HG02588 (cell line): ENCODE results near the gene TLR3.
"Not testable (repeated sequence)": the region's sequence is repeated elsewhere in the genome, so short reads cannot be mapped to it uniquely, and the experiment has no call there.

ENCODE experiments used
- ATAC-seq: cut with Tn5 transposase; IDR thresholded peaks from one replicate; pipeline ENCODE4 v1.9.1; 2021; ENCODE audit warnings: mild to moderate bottlenecking, moderate library complexity; ENCODE audit not compliant: unreplicated experiment

Gene TLR3

GRCh38 chr4:186068581-186069348 is at the start of gene TLR3:
Gene TLR3 (plus strand): TSS chr4:186069156. CDS start chr4:186076620, 7,464 bp downstream.
- ATAC-seq = no peak

GRCh38 chr4:186019269-186019668 is 49.7 kb upstream of the TLR3 start:
- no peak for ATAC-seq

- ATAC-seq = no peak
Measured at GRCh38 chr4:186020106-186020792, 48.7 kb upstream of the TLR3 start.

DNA sequence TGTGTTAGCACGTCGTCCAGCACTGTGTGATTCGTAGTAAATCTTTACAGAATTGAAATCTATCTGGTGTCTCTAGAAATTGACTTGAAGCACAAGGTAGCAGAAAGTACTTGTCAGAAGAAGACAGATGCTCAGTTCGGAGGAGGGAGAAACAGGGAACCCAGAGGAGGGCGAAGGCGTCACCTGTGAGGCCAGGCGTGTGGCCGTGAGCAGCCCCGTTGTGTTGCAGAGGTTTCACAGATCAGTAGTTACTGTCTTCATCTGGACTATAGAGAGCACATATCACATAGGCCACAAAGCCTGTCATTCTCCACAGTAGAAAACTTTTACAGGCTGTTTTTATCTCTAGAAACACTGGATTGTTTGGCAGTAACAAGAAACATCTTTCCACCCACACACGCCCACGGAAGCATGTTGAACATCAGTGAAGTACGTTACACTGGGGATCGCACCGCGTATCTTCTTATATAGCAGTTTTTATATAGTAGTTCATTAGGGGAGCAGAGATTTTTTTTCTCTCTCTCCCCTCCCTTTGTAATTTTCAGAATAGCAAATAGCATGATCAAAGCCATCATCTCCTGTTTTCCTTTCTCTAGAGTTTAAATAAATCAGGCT is 48.1 kb upstream of the TLR3 start:
- no peak for ATAC-seq

DNA sequence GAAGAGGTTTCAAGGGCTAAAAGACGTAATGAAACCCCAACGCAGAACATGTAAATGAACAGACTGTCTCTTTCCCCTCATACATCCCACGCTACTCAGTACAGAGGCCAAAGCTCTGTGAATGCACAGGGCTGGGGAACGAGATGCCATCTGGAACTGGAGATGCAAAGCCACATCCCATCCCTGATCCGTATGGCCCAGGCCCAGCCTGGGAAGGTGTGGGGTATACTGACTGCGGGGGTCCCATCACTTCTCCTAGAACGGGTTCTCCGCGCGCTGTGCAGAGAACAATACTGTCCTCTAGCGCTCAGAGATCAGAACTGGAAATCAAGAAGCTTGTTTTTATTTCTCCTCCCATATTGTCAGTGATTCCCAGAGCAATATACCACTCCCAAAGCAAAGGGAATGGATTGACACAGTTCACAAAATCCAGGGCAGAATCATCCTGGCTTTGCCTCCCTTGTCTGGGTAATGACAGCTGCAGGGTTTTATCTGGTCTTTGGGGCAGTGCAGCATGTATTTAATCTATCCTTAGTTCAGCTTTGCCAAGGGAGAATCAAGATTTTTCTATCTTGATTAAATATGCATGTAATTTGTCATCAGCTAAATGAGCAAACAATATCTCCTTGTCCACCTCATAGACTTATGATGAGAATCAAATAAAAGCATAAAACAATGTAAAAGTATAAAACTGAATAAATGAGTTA is 47.3 kb upstream of the TLR3 start:
- ATAC-seq = no peak

DNA sequence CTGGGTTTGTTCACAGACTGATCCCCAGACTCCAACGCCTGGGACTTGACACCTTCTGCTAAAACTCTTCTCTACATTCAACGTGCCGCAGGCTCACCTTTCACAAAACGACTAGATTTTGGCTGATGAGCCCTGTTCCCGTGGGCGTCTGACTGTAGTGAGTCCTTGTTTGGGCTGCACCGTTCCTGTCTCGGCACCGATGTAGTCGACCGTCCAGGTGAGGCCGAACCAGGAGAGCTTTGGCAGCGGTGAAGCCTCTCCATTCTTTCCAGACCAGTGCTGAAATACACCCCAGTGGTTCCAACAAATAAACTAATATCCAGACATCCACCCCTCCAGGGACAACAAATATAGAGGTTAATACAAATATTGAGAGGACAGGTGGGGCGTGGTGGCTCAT is 45.0 kb upstream of the TLR3 start:
- no peak for ATAC-seq

GRCh38 chr4:186024637-186025407 is 44.1 kb upstream of the TLR3 start:
- no peak for ATAC-seq

DNA sequence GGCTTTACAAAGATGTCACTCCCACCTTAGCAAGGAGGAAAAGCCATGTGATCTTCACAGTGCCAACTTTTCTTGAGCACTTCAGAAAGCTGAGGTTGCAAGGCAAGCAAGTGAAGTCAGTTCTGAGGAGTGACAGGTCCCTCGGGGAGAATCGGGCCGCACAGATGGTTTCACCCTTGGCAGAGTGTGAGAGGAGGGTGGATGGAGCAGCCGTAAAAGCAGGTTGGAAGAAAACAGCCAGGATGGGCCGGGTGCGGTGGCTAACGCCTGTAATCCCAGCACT is 43.6 kb upstream of the TLR3 start:
- no peak for ATAC-seq

- no peak for ATAC-seq
Measured at GRCh38 chr4:186027405-186027804, 41.6 kb upstream of the TLR3 start.

DNA sequence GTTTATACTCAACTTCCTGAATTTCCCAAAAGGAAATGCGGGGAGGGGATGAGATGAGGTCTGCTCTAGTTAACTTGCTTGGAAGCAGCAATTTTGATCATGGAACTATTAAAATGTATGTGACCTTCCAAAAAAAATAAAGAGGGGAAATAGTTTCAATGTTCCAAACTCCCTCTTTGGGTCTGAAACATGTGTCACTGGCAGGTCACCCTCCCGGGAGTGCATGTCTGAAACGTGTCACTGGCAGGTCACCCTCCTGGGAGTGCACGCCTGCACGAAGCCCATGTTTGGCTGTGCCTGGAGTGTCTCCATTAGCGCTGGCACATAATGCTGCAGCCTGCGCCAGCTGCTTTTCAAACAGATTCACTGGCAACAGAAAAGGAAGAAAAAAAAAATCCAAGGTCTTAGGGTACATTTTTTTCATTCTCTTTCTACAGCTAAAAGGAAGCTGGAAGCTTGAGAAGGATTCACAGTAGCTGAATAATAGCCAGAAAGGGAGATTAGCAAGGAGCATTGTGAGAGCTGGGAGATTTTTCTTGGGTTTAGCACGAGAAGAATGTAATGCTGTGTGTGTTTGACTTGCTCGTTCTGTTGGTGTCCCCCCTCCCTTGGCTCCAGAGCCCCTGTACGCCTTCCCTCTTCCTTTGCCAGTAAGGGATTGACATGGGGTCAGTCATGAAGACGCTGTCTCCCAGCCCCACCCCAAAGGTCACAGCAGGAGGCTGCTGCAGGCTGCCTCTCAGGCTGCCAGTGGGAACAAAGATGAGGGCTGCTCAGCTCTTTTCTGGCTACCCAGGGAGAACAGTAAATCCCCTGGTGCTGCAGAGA is 39.2 kb upstream of the TLR3 start:
- no peak for ATAC-seq

- ATAC-seq = no peak
Measured at GRCh38 chr4:186030399-186030775, 38.6 kb upstream of the TLR3 start.

DNA sequence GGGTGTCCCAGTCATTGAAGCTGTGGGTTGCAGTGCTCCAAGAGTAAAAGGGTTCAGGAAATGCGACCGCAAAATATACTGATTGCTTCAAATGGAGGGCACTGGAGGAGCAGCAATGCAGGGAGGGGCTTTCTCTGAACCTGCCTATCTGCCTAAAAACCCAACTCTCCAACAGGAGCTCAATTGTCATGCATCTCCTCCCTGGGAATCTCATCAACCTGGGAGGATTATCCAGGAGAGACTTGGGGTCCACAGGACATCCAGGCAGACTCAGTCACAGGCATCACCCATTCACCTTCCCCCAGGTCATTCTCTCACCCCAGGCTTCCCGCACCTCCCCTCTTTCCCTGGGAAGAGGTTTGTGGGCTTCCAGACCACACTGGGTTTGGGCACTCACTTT is 38.2 kb upstream of the TLR3 start:
- ATAC-seq = no peak

DNA sequence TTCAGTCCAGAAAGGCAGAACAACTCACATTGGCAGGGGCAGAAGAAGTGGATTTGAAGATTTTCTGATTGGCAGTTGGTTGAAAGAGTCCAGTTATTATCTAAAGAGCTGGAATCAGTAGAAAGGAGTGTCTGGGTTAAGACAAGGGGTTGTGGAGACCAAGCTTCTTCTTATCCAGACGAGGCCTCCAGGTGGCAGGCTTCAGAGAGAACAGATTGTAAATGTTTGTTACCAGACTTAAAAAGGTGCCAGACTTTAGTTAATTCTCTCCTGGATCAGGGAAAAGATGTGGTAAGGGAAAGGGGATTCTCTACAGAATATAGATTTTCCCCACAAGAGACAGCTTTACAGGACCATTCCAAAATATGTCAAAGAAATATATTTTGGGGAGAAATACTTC is 36.7 kb upstream of the TLR3 start:
- no peak for ATAC-seq

DNA sequence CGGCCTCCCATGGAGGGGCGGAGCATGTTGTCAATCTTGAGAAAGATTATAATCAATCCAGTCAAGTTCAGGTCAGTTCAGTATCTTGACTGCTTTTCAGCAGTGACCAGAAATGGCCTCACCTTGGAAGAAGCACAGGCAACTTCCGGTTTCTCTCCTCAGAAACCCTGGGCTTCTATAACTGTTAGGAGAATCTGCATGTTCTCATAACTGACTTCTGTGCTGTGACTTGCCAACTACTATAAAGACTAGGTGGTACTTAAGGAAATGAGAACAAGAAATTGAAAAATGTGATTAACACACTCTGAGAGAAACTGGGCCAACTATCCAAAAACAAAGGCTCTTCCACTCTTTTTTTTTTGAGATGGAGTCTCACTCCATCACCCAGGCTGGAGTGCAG is 35.9 kb upstream of the TLR3 start:
- no peak for ATAC-seq

DNA sequence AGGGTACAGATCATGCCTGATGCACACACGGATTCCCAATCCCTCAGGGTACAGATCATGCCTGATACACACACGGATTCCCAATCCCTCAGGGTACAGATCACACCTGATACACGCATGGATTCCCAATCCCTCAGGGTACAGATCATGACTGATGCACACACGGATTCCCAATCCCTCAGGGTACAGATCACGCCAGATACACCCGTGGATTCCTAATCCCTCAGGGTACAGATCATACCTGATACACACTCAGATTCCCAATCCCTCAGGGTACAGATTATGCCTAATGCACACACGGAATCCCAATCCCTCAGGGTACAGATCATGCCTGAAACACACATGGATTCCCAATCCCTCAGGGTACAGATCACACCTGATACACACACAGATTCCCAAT is 34.3 kb upstream of the TLR3 start:
- not testable (repeated sequence) for ATAC-seq

GRCh38 chr4:186036976-186037581 is 31.9 kb upstream of the TLR3 start:
- no peak for ATAC-seq

GRCh38 chr4:186037692-186038658 is 31.0 kb upstream of the TLR3 start:
- ATAC-seq = peak; percentile 71

DNA sequence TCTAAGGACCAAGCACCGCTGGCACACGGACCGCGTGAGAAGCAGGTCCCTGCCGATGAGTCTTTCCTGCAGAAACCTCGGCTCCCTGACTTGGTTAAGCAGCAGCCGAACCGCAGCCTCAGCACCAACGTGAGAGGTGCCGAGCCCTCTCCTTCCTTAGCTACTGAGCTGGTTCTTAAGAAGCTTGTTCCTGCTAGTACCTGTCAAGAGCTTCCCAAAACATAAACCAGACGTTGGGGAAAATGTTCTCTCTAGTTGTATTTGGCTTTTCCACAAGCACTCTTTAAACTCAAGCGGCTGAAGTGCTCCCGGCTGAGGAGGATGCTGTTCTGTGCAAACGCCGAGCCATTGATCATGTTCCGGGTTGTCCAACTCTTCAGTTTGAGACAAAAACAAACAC is 29.3 kb upstream of the TLR3 start:
- no peak for ATAC-seq

DNA sequence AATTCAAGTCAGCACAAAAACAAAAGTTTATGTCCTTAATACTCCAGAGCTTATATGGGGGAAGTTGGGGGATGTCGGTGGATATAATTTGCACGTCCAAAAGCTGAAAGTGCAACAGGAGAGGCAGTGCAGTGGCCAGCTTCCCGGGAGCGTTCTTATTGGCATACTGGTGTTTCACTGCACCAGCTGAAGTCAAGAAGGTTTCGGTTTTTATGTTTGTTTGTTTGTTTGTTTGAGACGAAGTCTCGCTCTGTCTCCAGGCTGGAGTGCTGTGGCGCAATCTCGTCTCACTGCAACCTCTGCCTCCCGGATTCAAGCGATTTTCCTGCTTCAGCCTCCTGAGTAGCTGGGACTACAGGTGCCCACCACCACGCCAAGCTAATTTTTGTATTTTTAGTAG is 28.6 kb upstream of the TLR3 start:
- no peak for ATAC-seq
